ENCODE data around the gene VPS51.
A peak's percentile ranks its signal among the peaks of the same experiment; 100 is the strongest.

Gene VPS51

DNA sequence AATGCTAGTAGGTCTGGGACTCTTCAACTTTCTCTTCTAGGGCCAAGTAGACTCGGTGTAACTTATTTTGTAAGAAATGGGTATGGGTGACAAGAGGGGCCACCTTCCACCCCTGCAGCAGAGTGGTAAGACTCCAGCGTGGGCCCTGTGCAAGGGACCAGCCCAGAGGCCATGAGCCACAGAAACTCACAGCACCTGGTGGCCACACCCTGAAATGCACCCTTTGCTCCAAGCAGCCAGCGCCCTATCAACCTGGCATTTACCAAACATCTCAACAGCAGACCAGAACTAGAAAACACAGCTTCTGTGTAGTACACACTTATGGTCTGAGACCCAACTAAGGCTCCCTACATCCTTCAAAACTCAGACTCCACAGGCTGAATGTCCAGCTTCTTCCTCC, 17.9 kb upstream of the VPS51 start:
- DNase-seq, result peak; percentile 57

DNA sequence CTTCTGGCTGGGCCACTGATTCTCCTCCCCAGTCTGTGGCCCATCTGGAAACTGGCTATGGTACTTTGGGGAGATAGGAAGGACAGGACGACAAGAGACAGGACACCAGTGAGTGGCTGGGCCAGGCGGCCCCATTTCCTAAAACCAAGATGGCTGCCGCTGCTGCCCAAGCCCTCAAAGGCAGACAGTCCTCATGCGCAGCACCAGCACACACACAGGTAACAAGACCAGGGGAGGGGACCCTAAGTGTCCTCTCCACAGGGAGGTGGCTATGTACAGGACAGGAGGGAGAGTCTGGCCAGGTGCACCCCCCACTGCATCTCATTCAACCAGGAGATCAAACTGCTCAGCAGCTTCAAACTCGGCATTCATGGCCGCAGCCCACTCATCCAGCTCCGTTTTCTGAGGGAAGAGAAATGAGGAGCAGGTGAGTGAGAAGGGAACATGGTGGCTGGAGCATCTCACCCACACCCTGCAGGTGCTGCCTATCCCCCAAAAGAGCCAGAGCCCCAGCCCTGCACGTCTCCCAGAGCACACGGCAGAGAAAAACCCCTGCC, 17.1 kb upstream of the VPS51 start:
- no peak overlapping the region for H3K23ac ChIP-seq (ENCODE audit: low read length)
- H2BK5ac ChIP-seq (ENCODE audit: low read length), result no peak overlapping the region
- no peak for DNase-seq
- no peak overlapping the region for H3K9ac ChIP-seq (ENCODE audit: low read length)
- no CpG with 5 or more reads among the region's 9 CpGs for WGBS (ENCODE audit: extremely low coverage, insufficient coverage, low lambda C conversion rate)
- no peak overlapping the region for H3K4ac ChIP-seq (ENCODE audit: low read depth, low read length)
- no peak overlapping the region for H3K27ac ChIP-seq (ENCODE audit: low read depth, low read length)
- no peak overlapping the region for H4K8ac ChIP-seq (ENCODE audit: low read depth, low read length)
- no peak overlapping the region for H3K56ac ChIP-seq (ENCODE audit: low read length)
- no peak overlapping the region for H2BK15ac ChIP-seq (replicated peaks; ENCODE audit: low read depth)
- H3K18ac ChIP-seq (ENCODE audit: low read length), result no peak overlapping the region
- H3K4me3 ChIP-seq (ENCODE audit: low read length), result no peak overlapping the region
- peaks cover 34% of the 10 kb centered on the region for H3K79me2 ChIP-seq (ENCODE audit: control insufficient read depth, insufficient read depth, low read length)
- H2AK5ac ChIP-seq (ENCODE audit: low read length), result no peak overlapping the region
- H3K27me3 ChIP-seq (ENCODE audit: insufficient read depth, low read length, poor library complexity), result no peaks in the 10 kb centered on the region
- H3K36me3 ChIP-seq (ENCODE audit: control insufficient read depth, insufficient read depth, low read length), result peaks cover 21% of the 10 kb centered on the region
- no peak overlapping the region for H2BK120ac ChIP-seq (ENCODE audit: low read depth, low read length)
- H3K4me1 ChIP-seq (ENCODE audit: control insufficient read depth, low read depth, low read length), result peaks cover 2% of the 10 kb centered on the region
- H3K4me2 ChIP-seq (ENCODE audit: low read length), result no peak overlapping the region
- H3K79me1 ChIP-seq (ENCODE audit: low read length), result peaks cover 32% of the 10 kb centered on the region
- no peak overlapping the region for H4K5ac ChIP-seq (ENCODE audit: low read length)

More for the DNA sequence above, 17.9 kb upstream of the VPS51 start:
- Histone ChIP-seq H3K36me3 (ENCODE audit: control insufficient read depth, insufficient read depth, low read length) (peaks cover 21% of the 10 kb centered on the region), H3K9ac (ENCODE audit: low read length) (no peak overlapping the region), H3K4ac (ENCODE audit: low read depth, low read length) (no peak overlapping the region), H2AK5ac (ENCODE audit: low read length) (no peak overlapping the region), H4K5ac (ENCODE audit: low read length) (no peak overlapping the region), H2BK120ac (ENCODE audit: low read depth, low read length) (no peak overlapping the region), H3K4me2 (ENCODE audit: low read length) (no peak overlapping the region), H3K27me3 (ENCODE audit: insufficient read depth, low read length, poor library complexity) (no peaks in the 10 kb centered on the region), H2BK15ac (replicated peaks; ENCODE audit: low read depth) (no peak overlapping the region), H2BK5ac (ENCODE audit: low read length) (no peak overlapping the region), H3K79me1 (ENCODE audit: low read length) (peaks cover 28% of the 10 kb centered on the region), H3K4me3 (ENCODE audit: low read length) (no peak overlapping the region), H3K27ac (ENCODE audit: low read depth, low read length) (no peak overlapping the region), H3K56ac (ENCODE audit: low read length) (no peak overlapping the region), H3K79me2 (ENCODE audit: control insufficient read depth, insufficient read depth, low read length) (peaks cover 27% of the 10 kb centered on the region), H3K4me1 (ENCODE audit: control insufficient read depth, low read depth, low read length) (peaks cover 2% of the 10 kb centered on the region), H3K18ac (ENCODE audit: low read length) (no peak overlapping the region), H4K8ac (ENCODE audit: low read depth, low read length) (no peak overlapping the region), H3K23ac (ENCODE audit: low read length) (no peak overlapping the region)
- WGBS (ENCODE audit: extremely low coverage, insufficient coverage, low lambda C conversion rate), result no CpG with 5 or more reads among the region's 3 CpGs

DNA sequence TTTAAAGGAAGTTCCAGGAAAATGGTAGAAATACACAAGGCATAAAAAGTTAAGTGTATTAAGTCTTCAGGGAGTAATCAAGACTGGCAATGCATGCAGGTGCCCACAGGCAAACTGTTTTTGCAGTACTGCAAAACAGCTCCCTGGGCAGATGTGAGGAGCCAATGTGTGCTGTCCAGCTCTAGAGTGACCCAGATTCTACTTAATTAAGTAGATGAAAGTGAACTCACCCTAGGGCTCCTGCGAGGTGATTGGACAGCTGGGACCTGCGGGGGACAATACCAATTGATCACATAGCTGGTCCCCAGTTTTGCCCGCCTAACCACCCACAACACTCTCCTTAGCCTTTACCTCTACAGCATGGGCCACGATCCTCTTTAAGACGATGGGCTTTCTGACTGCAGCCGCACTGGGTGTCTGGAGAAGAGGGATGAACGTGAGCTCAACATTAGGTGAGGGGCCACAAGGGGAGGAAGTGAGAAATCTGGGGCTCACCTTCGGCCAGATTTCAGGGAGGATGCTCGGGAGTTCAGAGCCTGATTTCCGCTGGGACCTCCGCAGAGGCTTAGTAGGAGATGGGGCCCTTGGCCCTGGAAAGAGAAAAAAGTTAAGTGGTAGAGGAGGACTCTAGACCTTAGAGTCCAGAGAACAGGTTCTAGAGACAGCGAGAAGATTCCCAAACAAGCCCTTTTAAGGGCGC, 12.7 kb upstream of the VPS51 start:
- DNase-seq, result no peak
- Histone ChIP-seq H3K56ac (ENCODE audit: low read length) (peak overlapping the region; percentile 100), H3K27ac (ENCODE audit: low read depth, low read length) (no peak overlapping the region), H3K9ac (ENCODE audit: low read length) (peak overlapping the region; percentile 99), H3K27me3 (ENCODE audit: insufficient read depth, low read length, poor library complexity) (no peaks in the 10 kb centered on the region), H2BK5ac (ENCODE audit: low read length) (peak overlapping the region; percentile 70), H3K4me2 (ENCODE audit: low read length) (peak overlapping the region; percentile 92), H3K4me3 (ENCODE audit: low read length) (peak overlapping the region; percentile 100), H4K5ac (ENCODE audit: low read length) (no peak overlapping the region), H4K8ac (ENCODE audit: low read depth, low read length) (no peak overlapping the region), H3K79me1 (ENCODE audit: low read length) (peaks cover 29% of the 10 kb centered on the region), H2BK120ac (ENCODE audit: low read depth, low read length) (no peak overlapping the region), H3K23ac (ENCODE audit: low read length) (peak overlapping the region; percentile 55), H3K4ac (ENCODE audit: low read depth, low read length) (peak overlapping the region; percentile 58), H2BK15ac (replicated peaks; ENCODE audit: low read depth) (no peak overlapping the region), H3K36me3 (ENCODE audit: control insufficient read depth, insufficient read depth, low read length) (peaks cover 14% of the 10 kb centered on the region), H2AK5ac (ENCODE audit: low read length) (peak overlapping the region; percentile 85), H3K79me2 (ENCODE audit: control insufficient read depth, insufficient read depth, low read length) (peaks cover 29% of the 10 kb centered on the region), H3K4me1 (ENCODE audit: control insufficient read depth, low read depth, low read length) (peaks cover 2% of the 10 kb centered on the region), H3K18ac (ENCODE audit: low read length) (peak overlapping the region; percentile 29)
- no CpG with 5 or more reads among the region's 13 CpGs for WGBS (ENCODE audit: extremely low coverage, insufficient coverage, low lambda C conversion rate)

DNA sequence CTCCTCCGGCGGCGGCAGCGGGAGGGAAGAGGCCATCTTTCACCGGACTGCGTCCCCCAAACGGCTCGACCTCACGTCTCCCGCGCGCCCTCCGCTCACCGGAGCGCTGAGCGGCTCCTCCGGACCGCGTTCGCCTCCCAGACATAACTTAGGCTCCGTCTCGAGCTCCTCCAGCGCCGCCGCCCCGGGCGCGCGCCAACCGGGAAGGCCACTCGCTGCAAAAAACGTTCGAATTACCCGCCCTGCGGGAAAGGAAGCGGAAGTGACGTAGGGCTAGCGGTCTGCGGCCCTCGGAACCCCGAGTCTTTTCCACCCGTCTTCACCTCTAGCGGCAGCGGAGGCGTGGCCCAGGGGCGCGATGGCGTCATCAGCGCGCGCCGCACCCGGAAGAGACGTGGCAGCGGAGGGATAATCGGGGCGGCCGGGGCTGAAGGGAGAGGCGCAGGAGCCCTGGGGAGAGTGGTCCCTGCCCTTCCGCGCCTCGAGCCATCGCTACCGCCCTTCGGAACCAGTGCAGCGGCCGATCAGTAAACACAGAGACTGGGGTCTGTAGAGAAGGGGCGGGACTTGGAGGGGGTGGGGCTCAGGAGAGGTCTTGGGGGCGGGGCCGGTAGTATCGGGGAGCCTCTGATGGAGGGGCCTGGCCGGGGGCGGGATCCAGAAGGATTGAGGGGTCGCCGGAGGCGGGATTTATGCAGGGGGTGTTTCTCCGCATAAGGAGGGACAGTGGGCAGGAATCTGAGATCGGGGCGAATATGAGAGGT, 12.0 kb upstream of the VPS51 start, which contains the start of the genes CDCA5 and ZFPL1:
Gene CDCA5 (minus strand): TSS at position 207 of the 764 bp plus-strand sequence. CDS start 62 bp downstream, at position 145.
Gene ZFPL1 (plus strand): TSS at position 389 of the 764 bp plus-strand sequence. CDS start 477 bp downstream, outside the sequence.
- Histone ChIP-seq H3K23ac (ENCODE audit: low read length) (peak within 1 kb of the TSS; percentile 74), H2BK5ac (ENCODE audit: low read length) (peak within 1 kb of the TSS; percentile 72), H2BK15ac (replicated peaks; ENCODE audit: low read depth) (no peak within 1 kb of the TSS), H4K8ac (ENCODE audit: low read depth, low read length) (no peak within 1 kb of the TSS), H3K4ac (ENCODE audit: low read depth, low read length) (peak within 1 kb of the TSS; percentile 71), H4K5ac (ENCODE audit: low read length) (no peak within 1 kb of the TSS), H3K9ac (ENCODE audit: low read length) (peak within 1 kb of the TSS; percentile 99), H2BK120ac (ENCODE audit: low read depth, low read length) (no peak within 1 kb of the TSS), H3K36me3 (ENCODE audit: control insufficient read depth, insufficient read depth, low read length) (peaks cover 10% of the 10 kb centered on the region), H3K79me2 (ENCODE audit: control insufficient read depth, insufficient read depth, low read length) (peaks cover 23% of the 10 kb centered on the region), H3K18ac (ENCODE audit: low read length) (peak within 1 kb of the TSS; percentile 29), H3K4me2 (ENCODE audit: low read length) (peak within 1 kb of the TSS; percentile 99), H3K79me1 (ENCODE audit: low read length) (peaks cover 23% of the 10 kb centered on the region), H3K4me1 (ENCODE audit: control insufficient read depth, low read depth, low read length) (peaks cover 2% of the 10 kb centered on the region), H3K27ac (ENCODE audit: low read depth, low read length) (peak within 1 kb of the TSS; percentile 85), H2AK5ac (ENCODE audit: low read length) (peak within 1 kb of the TSS; percentile 85), H3K4me3 (ENCODE audit: low read length) (peak within 1 kb of the TSS; percentile 100), H3K56ac (ENCODE audit: low read length) (peak within 1 kb of the TSS; percentile 100), H3K27me3 (ENCODE audit: insufficient read depth, low read length, poor library complexity) (no peaks in the 10 kb centered on the region)
- WGBS (ENCODE audit: extremely low coverage, insufficient coverage, low lambda C conversion rate), result no CpG with 5 or more reads among the region's 79 CpGs
- DNase-seq, result peak; percentile 97

DNA sequence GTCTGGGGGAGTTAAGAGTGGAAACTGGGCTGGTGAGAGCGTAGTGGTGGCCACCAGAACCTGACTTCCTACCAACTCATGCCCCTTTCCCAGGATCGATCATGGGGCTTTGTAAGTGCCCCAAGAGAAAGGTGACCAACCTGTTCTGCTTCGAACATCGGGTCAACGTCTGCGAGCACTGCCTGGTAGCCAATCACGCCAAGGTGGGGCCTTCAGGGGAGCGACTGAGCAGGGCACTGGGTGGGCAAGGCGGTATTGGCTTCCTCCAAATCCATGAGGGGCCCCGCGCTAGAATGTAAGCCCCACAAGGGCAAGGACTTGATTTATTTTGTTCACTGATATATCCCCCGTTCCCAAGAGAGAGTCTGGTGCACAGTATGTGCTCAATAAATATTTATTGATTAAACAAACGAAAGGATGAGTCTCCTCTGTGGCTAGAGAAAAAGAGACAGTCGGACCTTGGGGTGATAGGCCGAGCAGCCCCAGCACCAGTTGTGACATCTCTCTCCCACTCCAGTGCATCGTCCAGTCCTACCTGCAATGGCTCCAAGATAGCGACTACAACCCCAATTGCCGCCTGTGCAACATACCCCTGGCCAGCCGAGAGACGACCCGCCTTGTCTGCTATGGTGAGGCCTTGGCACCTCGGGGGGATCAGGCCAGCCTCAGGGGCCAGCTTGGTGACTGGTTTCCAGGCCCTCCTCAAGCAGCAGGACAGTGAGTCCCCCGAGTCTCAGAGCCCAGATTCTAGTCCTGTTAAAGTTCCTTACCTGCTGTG, 11.2 kb upstream of the VPS51 start:
- H3K18ac ChIP-seq (ENCODE audit: low read length), result no peak overlapping the region
- no CpG with 5 or more reads among the region's 23 CpGs for WGBS (ENCODE audit: extremely low coverage, insufficient coverage, low lambda C conversion rate)
- peaks cover 8% of the 10 kb centered on the region for H3K36me3 ChIP-seq (ENCODE audit: control insufficient read depth, insufficient read depth, low read length)
- H3K4me1 ChIP-seq (ENCODE audit: control insufficient read depth, low read depth, low read length), result peaks cover 2% of the 10 kb centered on the region
- no peak overlapping the region for H3K4ac ChIP-seq (ENCODE audit: low read depth, low read length)
- peak overlapping the region; percentile 72 for H2BK5ac ChIP-seq (ENCODE audit: low read length)
- peak overlapping the region; percentile 99 for H3K4me2 ChIP-seq (ENCODE audit: low read length)
- peak overlapping the region; percentile 93 for H3K4me3 ChIP-seq (ENCODE audit: low read length)
- no peak overlapping the region for H2BK120ac ChIP-seq (ENCODE audit: low read depth, low read length)
- no peak overlapping the region for H2BK15ac ChIP-seq (replicated peaks; ENCODE audit: low read depth)
- no peak overlapping the region for H4K5ac ChIP-seq (ENCODE audit: low read length)
- peak overlapping the region; percentile 74 for H3K23ac ChIP-seq (ENCODE audit: low read length)
- H3K79me1 ChIP-seq (ENCODE audit: low read length), result peaks cover 23% of the 10 kb centered on the region
- no peaks in the 10 kb centered on the region for H3K27me3 ChIP-seq (ENCODE audit: insufficient read depth, low read length, poor library complexity)
- no peak overlapping the region for H3K27ac ChIP-seq (ENCODE audit: low read depth, low read length)
- peaks cover 22% of the 10 kb centered on the region for H3K79me2 ChIP-seq (ENCODE audit: control insufficient read depth, insufficient read depth, low read length)
- peak overlapping the region; percentile 99 for H3K56ac ChIP-seq (ENCODE audit: low read length)
- H2AK5ac ChIP-seq (ENCODE audit: low read length), result no peak overlapping the region
- no peak overlapping the region for H4K8ac ChIP-seq (ENCODE audit: low read depth, low read length)
- DNase-seq, result peak; percentile 18
- H3K9ac ChIP-seq (ENCODE audit: low read length), result peak overlapping the region; percentile 99

All from mesendoderm (in vitro differentiated cells).